Stimulated activated CD4-positive, alpha-beta T cell treated with anti-CD3 and anti-CD28 coated beads, Interleukin-15, amount 100 ng/mL, for 1 hour (primary cell): Measurements from ENCODE around the gene GVQW3.

Source experiments
- DNase-seq, 2 donors: peaks; one replicate each; pipeline ENCODE4 v3.0.0-alpha.2; 2020; ENCODE audit warnings: low read depth in 1 of 2, low spot score in 1 of 2

GVQW3 gene

GRCh38 chr11:76444384-76445120, 63.4 kb downstream of the GVQW3 start, which contains the start of gene EMSY:
Gene EMSY (plus strand): TSS chr11:76445018. CDS start chr11:76446939, 1,921 bp downstream.
- peak; percentile 76 to 78 for DNase-seq

DNA sequence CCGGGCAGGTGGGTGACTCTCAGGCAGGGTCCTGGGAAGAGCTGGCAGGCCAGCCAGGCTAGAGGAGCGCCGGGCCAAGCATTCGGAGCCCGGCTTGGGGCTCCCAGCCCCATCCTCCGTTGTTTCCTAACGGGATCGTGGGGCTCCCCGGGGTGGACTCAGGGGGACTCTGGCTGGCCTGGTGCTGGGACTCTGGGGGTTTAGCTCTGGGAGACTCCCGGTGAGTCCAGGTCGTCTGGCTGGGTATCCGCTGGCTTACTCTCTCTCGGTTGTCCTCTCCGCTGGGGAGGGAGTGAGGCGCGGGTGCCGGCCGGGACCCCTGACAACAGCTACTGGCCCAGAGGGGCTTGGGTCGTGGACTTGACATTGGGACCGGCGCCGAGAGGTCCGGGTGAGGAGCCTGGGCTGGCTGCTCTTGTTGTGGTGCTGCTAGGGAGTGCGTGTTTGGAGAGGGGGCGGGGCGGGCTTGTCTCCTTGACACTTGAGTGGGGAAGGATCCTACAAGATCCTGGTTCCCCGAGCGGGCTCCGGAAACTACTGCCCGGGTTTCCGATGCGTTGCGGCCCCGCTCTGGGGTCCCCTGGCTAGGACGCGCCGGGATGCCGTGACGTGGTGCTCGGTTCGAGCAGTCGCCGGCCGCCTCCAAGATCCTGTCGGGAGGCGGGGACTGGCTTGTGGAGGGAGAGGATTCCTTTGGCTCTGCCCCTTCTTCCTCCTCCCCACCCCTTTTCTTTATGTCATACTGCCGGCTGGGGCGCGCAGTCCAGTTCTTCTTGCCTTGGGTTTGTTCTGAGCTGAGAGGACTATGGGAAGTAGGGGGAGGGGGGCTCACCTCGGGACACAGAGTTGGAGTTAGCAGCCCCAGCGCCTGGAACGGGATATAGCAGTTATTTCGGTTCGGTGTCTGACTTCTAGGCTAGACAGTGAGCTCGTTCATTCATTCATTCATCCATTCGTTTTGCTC, 64.3 kb downstream of the GVQW3 start:
- DNase-seq = peak; percentile 4 to 26

DNA sequence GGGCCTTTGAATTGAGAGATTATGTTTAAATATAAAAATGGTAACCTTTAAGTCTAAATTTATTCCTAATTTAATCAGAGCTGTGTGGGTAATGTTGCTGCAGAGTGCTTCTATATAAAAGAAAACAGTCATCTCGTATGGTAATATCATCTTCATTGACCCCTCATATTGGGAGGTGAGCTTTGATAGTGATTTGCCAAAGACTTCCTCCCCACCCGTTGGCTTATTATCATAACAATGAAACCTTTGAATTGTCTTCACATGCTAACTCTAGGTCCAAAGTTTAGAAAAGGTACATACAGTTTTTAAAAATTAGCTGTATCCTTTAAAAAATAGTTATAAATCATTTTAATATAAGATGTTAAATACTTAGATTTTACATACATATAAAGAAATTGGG, 67.4 kb downstream of the GVQW3 start:
- DNase-seq = no peak

- DNase-seq = no peak
Observed at GRCh38 chr11:76453248-76453647, 72.1 kb downstream of the GVQW3 start.

DNA sequence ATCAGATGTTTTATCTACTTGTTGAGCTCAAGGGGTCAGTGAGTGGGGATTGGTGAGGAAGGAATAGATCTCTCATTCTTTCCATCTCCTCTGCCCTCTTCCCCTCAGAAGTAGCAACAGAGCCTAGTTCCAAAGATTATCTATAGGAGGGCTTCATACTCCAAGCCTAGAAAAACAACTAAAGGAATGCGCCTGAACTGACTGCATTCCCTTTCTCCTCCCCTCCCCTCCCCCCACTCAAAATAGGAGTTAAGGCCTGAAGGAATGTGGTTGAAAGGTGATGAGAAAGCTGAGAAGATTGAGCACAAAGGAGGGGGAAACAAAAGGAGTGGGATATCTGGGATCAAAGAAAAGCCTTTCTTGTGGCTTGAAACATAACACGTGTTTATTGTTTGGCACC, 74.2 kb downstream of the GVQW3 start:
- no peak for DNase-seq

- no peak for DNase-seq
Observed at GRCh38 chr11:76455931-76456330, 74.8 kb downstream of the GVQW3 start.

- no peak for DNase-seq
Observed at GRCh38 chr11:76456571-76456970, 75.4 kb downstream of the GVQW3 start.
